ENCODE data around the gene GAK.
"Not testable (repeated sequence)": the region's sequence is repeated elsewhere in the genome, so short reads cannot be mapped to it uniquely, and the experiment has no call there.

GAK gene

DNA sequence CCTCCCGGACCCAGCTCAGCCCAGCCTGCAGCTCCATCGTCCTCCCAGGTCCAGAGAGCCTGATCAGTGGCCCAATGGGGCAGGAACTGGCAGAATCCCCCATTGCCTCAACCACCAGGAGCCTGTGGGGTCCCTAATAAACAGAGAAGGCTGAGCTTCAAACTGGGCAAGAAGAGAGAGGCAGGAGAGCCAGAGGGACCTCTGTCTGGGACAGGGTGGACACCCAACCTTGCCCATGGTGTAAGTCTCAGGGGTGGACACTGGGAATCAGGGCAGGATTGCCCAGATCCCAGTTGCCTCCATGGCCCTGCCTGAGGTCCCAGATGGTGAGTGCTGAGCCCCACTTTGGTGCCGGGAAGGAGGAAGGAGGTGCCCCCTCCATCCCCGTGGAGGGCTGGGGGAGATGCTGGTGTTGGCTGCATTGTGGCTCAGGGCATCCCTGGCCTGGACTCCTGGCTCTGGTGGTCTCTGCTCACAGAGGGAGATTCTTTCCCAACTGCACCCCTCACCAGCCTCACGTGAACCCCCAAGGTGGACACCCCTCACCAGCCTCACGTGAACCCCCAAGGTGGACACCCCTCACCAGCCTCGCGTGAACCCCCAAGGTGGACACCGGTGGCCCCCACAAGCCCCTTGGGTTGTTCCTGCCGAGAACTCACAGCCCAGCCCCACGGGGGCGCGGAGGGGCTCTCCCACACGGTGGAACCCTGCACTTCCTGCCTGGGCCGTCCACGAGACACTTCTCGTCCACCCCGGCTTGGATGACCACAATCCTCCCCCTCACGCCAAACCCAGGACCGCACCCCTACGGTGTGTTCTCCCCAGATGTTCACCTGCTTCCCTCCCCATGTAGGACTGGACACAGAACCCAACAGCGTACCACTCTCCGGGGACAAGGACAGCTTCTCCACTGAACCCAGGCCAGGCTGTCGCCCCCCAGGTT lies 111.6 kb downstream of the GAK start:
- ATAC-seq: no peak
- Mint-ChIP-seq H3K9me3 (peaks cover 3% of the 10 kb centered on the region), H3K4me1 (peaks cover 8% of the 10 kb centered on the region)

GRCh38 chr4:819401-820229 lies 112.5 kb downstream of the GAK start:
- H3K27me3 Mint-ChIP-seq: peaks cover 77% of the 10 kb centered on the region
- peaks cover 3% of the 10 kb centered on the region for H3K4me1 Mint-ChIP-seq
- no peak overlapping the region for H3K27ac Mint-ChIP-seq
- no peak for ATAC-seq
- H3K36me3 Mint-ChIP-seq: no peaks in the 10 kb centered on the region
- no peak overlapping the region for H3K4me3 Mint-ChIP-seq
- peaks cover 3% of the 10 kb centered on the region for H3K9me3 Mint-ChIP-seq

More for the DNA sequence above, 111.6 kb downstream of the GAK start:
- Mint-ChIP-seq H3K36me3 (no peaks in the 10 kb centered on the region), H3K4me3 (no peak overlapping the region), H3K27ac (no peak overlapping the region), H3K27me3 (peaks cover 77% of the 10 kb centered on the region)

GRCh38 chr4:818106-818921 lies 113.8 kb downstream of the GAK start:
- no peak overlapping the region for H3K4me3 Mint-ChIP-seq
- H3K4me1 Mint-ChIP-seq: no peaks in the 10 kb centered on the region
- no peaks in the 10 kb centered on the region for H3K36me3 Mint-ChIP-seq
- peaks cover 3% of the 10 kb centered on the region for H3K9me3 Mint-ChIP-seq
- peaks cover 77% of the 10 kb centered on the region for H3K27me3 Mint-ChIP-seq
- H3K27ac Mint-ChIP-seq: no peak overlapping the region
- no peak for ATAC-seq

GRCh38 chr4:815464-816146 lies 116.5 kb downstream of the GAK start:
- Mint-ChIP-seq H3K36me3 (no peaks in the 10 kb centered on the region), H3K27me3 (peaks cover 77% of the 10 kb centered on the region), H3K4me1 (no peaks in the 10 kb centered on the region), H3K9me3 (peaks cover 3% of the 10 kb centered on the region), H3K4me3 (no peak overlapping the region), H3K27ac (no peak overlapping the region)
- ATAC-seq: no peak

- Mint-ChIP-seq H3K27me3 (peaks cover 74% of the 10 kb centered on the region), H3K27ac (no peak overlapping the region), H3K36me3 (no peaks in the 10 kb centered on the region), H3K9me3 (no peaks in the 10 kb centered on the region), H3K4me3 (no peak overlapping the region), H3K4me1 (no peaks in the 10 kb centered on the region)
- ATAC-seq: no peak
Measured at GRCh38 chr4:814312-814850, 117.7 kb downstream of the GAK start.

GRCh38 chr4:813900-814299 lies 118.2 kb downstream of the GAK start:
- ATAC-seq: no peak
- Mint-ChIP-seq H3K27ac (no peak overlapping the region), H3K4me3 (no peak overlapping the region), H3K36me3 (no peaks in the 10 kb centered on the region), H3K4me1 (no peaks in the 10 kb centered on the region), H3K27me3 (peaks cover 74% of the 10 kb centered on the region), H3K9me3 (no peaks in the 10 kb centered on the region)

GRCh38 chr4:808860-809570 lies 123.1 kb downstream of the GAK start:
- peaks cover 59% of the 10 kb centered on the region for H3K27me3 Mint-ChIP-seq
- ATAC-seq: no peak
- H3K36me3 Mint-ChIP-seq: no peaks in the 10 kb centered on the region
- no peaks in the 10 kb centered on the region for H3K4me1 Mint-ChIP-seq
- H3K4me3 Mint-ChIP-seq: no peak overlapping the region
- peaks cover 3% of the 10 kb centered on the region for H3K9me3 Mint-ChIP-seq
- H3K27ac Mint-ChIP-seq: no peak overlapping the region

GRCh38 chr4:807792-808191 lies 124.3 kb downstream of the GAK start:
- Mint-ChIP-seq H3K9me3 (peaks cover 3% of the 10 kb centered on the region), H3K36me3 (no peaks in the 10 kb centered on the region), H3K4me3 (no peak overlapping the region), H3K27me3 (peaks cover 52% of the 10 kb centered on the region), H3K4me1 (no peaks in the 10 kb centered on the region), H3K27ac (no peak overlapping the region)
- no peak for ATAC-seq

- peaks cover 47% of the 10 kb centered on the region for H3K27me3 Mint-ChIP-seq
- not testable (repeated sequence) for H3K4me1 Mint-ChIP-seq, H3K36me3 Mint-ChIP-seq, H3K9me3 Mint-ChIP-seq, H3K4me3 Mint-ChIP-seq, H3K27ac Mint-ChIP-seq, ATAC-seq
Measured at GRCh38 chr4:806979-807378, 125.1 kb downstream of the GAK start.

DNA sequence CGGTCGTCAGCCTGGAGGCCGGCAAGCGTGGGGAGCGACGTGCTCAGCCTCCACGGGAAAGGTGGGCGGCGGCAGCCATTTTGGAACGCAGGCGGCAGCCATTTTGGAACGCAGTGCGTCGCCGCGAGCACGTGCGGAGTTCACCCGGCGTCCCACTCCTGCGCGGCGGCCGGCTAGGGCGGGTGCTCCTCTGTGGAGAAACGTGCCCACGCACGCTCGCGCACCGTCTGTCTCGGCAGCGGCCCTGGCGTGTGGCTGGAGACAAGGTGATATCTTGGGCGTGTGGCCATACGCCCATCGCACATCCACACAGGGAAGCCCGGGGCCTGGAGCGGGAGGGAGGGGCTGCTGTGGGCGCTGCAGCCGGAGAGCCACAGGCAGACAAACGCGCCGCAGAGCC lies 127.3 kb downstream of the GAK start:
- Mint-ChIP-seq H3K27ac (no peak overlapping the region), H3K4me1 (no peaks in the 10 kb centered on the region), H3K9me3 (peaks cover 3% of the 10 kb centered on the region), H3K36me3 (no peaks in the 10 kb centered on the region), H3K27me3 (peaks cover 26% of the 10 kb centered on the region), H3K4me3 (no peak overlapping the region)
- no peak for ATAC-seq

DNA sequence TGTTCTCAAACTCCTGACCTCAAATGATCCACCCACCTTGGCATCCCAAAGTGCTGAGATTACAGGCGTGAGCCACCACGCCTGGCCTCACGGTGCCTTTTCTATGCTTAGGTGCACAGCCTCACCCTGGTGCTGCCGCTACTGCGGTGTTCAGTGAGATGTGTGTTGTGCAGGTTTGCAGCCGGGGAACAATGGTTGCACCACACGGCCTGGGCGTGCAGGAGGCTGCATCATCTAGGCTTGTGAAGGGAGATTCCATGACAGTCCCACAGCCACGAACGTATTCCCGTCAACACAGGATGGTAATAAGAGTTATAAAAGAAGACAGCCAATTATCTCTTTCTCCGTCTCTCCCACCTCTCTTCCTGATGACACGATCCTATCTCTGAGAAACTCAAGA lies 128.2 kb downstream of the GAK start:
- Mint-ChIP-seq H3K36me3 (no peaks in the 10 kb centered on the region), H3K4me1 (peaks cover 5% of the 10 kb centered on the region), H3K9me3 (peaks cover 3% of the 10 kb centered on the region), H3K4me3 (no peak overlapping the region), H3K27ac (no peak overlapping the region), H3K27me3 (peaks cover 26% of the 10 kb centered on the region)
- ATAC-seq: no peak

DNA sequence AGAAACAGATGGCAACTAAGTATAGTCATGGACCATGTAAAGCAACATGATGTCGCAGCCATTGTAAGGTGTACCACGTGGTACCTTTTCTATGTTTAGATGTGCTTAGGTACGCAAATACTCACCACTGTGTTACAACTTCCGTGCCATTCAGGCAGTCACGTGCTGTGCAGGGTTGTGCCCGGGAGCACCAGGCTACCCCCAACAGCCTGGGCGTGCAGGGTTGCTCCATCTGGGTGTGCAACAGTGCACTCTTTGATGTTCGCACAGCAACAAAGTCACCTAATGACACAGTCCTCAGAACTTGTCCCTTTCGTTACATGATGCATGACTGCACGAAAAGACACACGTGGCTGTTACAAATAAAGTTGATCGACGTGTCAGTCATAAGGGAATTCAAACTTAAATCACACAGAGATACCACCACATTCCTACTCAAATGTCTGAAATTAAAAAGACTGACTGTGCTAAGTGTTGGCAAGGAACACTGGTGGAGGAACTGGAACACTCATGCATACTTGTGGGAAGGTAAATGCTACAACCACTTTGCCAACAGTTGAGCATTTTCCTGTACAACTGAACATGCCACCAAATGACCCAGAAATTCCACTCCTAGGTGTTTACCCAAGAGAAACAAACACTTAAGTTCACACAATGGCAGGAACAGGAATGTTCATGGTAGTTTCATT lies 130.5 kb downstream of the GAK start:
- Mint-ChIP-seq H3K27ac (no peak overlapping the region), H3K4me3 (no peak overlapping the region), H3K9me3 (no peaks in the 10 kb centered on the region), H3K36me3 (no peaks in the 10 kb centered on the region), H3K4me1 (peaks cover 8% of the 10 kb centered on the region), H3K27me3 (peaks cover 17% of the 10 kb centered on the region)
- ATAC-seq: no peak
